SK-N-SH treated with all-trans-retinoic acid at 6 μM for 48 hours (cell line): Measurements from ENCODE around the gene MFAP1.
"Not testable (repeated sequence)": the region's sequence is repeated elsewhere in the genome, so short reads cannot be mapped to it uniquely, and the experiment has no call there.

Experiments
- ATAC-seq: fragments of 200-7000 bp; cut with Tn5 transposase; 3 replicates; pipeline ENCODE4 v1.9.1; 2020; ENCODE audit warnings: mild to moderate bottlenecking, moderate library complexity
- ARNTL ChIP-seq: fragments of 450-650 bp; formaldehyde crosslinking; IDR thresholded peaks from 2 replicates; pipeline ENCODE4 v1.5.0; 2020; ENCODE audit warnings: low read depth, mild to moderate bottlenecking, moderate library complexity, borderline replicate concordance
- BACH2 ChIP-seq: fragments of 250-450 bp; sonication (Bioruptor Pico); IDR thresholded peaks from 2 replicates; pipeline ENCODE4 v1.9.0; 2021; ENCODE audit warnings: mild to moderate bottlenecking, borderline replicate concordance
- CSDC2 ChIP-seq: fragments of 250-450 bp; sonication (Bioruptor Pico); IDR thresholded peaks from 2 replicates; pipeline ENCODE4 v1.5.0; 2020; ENCODE audit warnings: mild to moderate bottlenecking, moderate library complexity
- GLIS3 ChIP-seq: fragments of 250-450 bp; sonication (Bioruptor Pico); IDR thresholded peaks from 2 replicates; pipeline ENCODE4 v1.5.0; 2020; ENCODE audit warnings: mild to moderate bottlenecking, moderate library complexity
- ISL1 ChIP-seq: fragments of 250-450 bp; sonication (Bioruptor Pico); IDR thresholded peaks from 2 replicates; pipeline ENCODE4 v2.1.2; 2022; ENCODE audit warnings: mild to moderate bottlenecking, moderate library complexity
- OSR1 ChIP-seq: fragments of 250-450 bp; sonication (Bioruptor Pico); IDR thresholded peaks from 2 replicates; pipeline ENCODE4 v1.8.0; 2022; ENCODE audit warnings: moderate library complexity, mild to moderate bottlenecking, inconsistent platforms
- PPARA ChIP-seq: fragments of 250-450 bp; sonication (Bioruptor Pico); IDR thresholded peaks from 2 replicates; pipeline ENCODE4 v1.5.0; 2020; ENCODE audit warnings: mild to moderate bottlenecking, borderline replicate concordance
- RARB ChIP-seq: fragments of 250-450 bp; sonication (Bioruptor Pico); IDR thresholded peaks from 2 replicates; pipeline ENCODE4 v1.8.0; 2021; ENCODE audit warnings: mild to moderate bottlenecking, moderate library complexity
- SNAI2 ChIP-seq: fragments of 250-450 bp; sonication (Bioruptor Pico); IDR thresholded peaks from 2 replicates; pipeline ENCODE4 v1.5.0; 2020; ENCODE audit warnings: mild to moderate bottlenecking, moderate library complexity
- TCF4 ChIP-seq: fragments of 250-450 bp; sonication (Bioruptor Pico); IDR thresholded peaks from 2 replicates; pipeline ENCODE4 v1.8.0; 2021; ENCODE audit warnings: mild to moderate bottlenecking, moderate library complexity, borderline replicate concordance
- TOX ChIP-seq: fragments of 250-450 bp; sonication (Bioruptor Pico); IDR thresholded peaks from 2 replicates; pipeline ENCODE4 v1.8.0; 2021; ENCODE audit warnings: mild to moderate bottlenecking, moderate library complexity, borderline replicate concordance
- TSHZ2 ChIP-seq: fragments of 250-450 bp; sonication (Bioruptor Pico); IDR thresholded peaks from 2 replicates; pipeline ENCODE4 v1.5.0; 2020; ENCODE audit warnings: mild to moderate bottlenecking, moderate library complexity
- ZC3H10 ChIP-seq: fragments of 250-450 bp; sonication (Bioruptor Pico); IDR thresholded peaks from 2 replicates; pipeline ENCODE4 v1.5.1; 2021; ENCODE audit warnings: mild to moderate bottlenecking, moderate library complexity
- ZNF565 ChIP-seq: fragments of 450-650 bp; formaldehyde crosslinking; conservative IDR thresholded peaks from 2 replicates; pipeline ENCODE4 v1.5.0; 2020; ENCODE audit warnings: low read depth, mild to moderate bottlenecking, moderate library complexity
- ZNF70 ChIP-seq: fragments of 450-650 bp; formaldehyde crosslinking; IDR thresholded peaks from 2 replicates; pipeline ENCODE4 v1.5.0; 2020; ENCODE audit warnings: mild to moderate bottlenecking, moderate library complexity
- ZNF8 ChIP-seq: fragments of 450-650 bp; formaldehyde crosslinking; IDR thresholded peaks from 2 replicates; pipeline ENCODE4 v1.5.0; 2020; ENCODE audit warnings: mild to moderate bottlenecking, moderate library complexity
- TF ChIP-seq, protein P1 (sequence below): fragments of 250-450 bp; sonication (Bioruptor Pico); IDR thresholded peaks from 2 replicates; pipeline ENCODE4 v1.8.0; 2021; ENCODE audit warnings: low read depth, mild to moderate bottlenecking, moderate library complexity, borderline replicate concordance

MFAP1 gene

GRCh38 chr15:43868406-43868805, 43.9 kb upstream of the MFAP1 start:
- ATAC-seq: no peak
- TF ChIP-seq BACH2: no peak
- TF ChIP-seq ZNF565 (CRISPR knock-in tag): no peak
- no peak for TF ChIP-seq ARNTL
- no peak for TF ChIP-seq TOX (CRISPR knock-in tag)
- TF ChIP-seq GLIS3 (CRISPR knock-in tag): no peak
- TF ChIP-seq ZNF8 (CRISPR knock-in tag): no peak
- TF ChIP-seq SNAI2: no peak
- TF ChIP-seq PPARA (CRISPR knock-in tag): no peak
- TF ChIP-seq TCF4: no peak
- no peak for TF ChIP-seq ISL1 (CRISPR knock-in tag)
- no peak for TF ChIP-seq OSR1 (CRISPR knock-in tag)

DNA sequence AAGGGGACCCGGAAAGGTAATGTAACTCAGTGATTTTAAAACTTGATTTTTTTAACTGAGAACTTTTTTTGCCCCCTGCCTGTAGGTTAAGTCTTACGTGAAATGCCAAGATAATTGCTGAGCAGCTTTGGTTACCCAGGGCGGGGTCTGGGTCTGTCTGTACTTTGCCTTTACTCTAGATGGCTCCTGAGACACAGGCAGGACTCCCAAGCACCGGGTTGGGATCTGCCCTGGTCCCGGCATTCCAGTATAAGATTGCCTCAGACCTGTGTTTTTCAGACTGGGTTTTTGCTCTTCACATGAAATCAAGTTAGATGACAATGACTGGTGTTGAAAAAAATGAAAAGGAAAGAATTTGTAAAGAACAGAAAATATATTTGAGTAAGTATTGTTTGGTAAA, 42.6 kb upstream of the MFAP1 start:
- ATAC-seq: no peak
- TF ChIP-seq BACH2 (no peak), RARB (CRISPR knock-in tag) (no peak), CSDC2 (CRISPR knock-in tag) (no peak), ZNF70 (CRISPR knock-in tag) (no peak), TSHZ2 (CRISPR knock-in tag) (no peak)
- TF ChIP-seq, protein P1, sequence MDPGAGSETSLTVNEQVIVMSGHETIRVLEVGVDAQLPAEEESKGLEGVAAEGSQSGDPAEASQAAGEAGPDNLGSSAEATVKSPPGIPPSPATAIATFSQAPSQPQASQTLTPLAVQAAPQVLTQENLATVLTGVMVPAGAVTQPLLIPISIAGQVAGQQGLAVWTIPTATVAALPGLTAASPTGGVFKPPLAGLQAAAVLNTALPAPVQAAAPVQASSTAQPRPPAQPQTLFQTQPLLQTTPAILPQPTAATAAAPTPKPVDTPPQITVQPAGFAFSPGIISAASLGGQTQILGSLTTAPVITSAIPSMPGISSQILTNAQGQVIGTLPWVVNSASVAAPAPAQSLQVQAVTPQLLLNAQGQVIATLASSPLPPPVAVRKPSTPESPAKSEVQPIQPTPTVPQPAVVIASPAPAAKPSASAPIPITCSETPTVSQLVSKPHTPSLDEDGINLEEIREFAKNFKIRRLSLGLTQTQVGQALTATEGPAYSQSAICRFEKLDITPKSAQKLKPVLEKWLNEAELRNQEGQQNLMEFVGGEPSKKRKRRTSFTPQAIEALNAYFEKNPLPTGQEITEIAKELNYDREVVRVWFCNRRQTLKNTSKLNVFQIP (CRISPR knock-in tag): no peak

DNA sequence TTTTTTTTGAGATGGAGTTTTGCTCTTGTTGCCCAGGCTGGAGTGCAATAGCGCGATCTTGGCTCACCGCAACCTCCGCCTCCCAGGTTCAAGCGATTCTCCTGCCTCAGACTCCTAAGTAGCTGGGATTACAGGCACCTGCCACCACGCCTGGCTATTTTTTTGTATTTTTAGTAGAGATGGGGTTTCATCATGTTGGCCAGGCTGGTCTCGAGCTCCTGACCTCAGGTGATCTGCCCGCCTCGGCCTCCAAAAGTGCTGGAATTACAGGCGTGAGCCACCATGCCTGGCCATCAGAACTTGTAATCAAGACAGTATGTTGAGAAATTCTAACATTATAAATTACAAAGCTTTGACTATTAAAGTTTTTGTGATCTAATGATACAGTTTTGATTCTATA, 42.1 kb upstream of the MFAP1 start:
- ATAC-seq: not testable (repeated sequence)

GRCh38 chr15:43859546-43859945, 35.1 kb upstream of the MFAP1 start:
- no peak for ATAC-seq

DNA sequence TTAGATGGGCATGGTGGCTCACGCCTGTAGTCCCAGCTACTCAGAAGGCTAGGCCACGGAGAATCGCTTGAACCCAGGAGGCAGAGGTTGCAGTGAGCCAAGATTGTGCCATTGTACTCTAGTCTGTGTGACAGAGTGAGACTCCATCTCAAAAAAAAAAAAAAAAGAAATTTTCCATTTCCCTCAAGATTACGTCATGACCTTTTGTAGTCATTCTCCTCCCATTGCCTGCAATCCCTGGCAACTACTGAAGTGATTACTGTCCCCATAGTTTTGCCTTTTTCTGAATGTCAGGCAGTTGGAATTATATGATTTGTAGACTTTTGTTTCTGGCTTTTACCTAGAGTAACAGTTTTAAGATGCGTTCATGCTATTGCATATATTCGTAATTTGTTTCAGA, 30.3 kb upstream of the MFAP1 start:
- ATAC-seq: no peak
- TF ChIP-seq ISL1 (CRISPR knock-in tag) (no peak), TSHZ2 (CRISPR knock-in tag) (no peak), BACH2 (no peak), ZC3H10 (no peak)

More at GRCh38 chr15:43859546-43859945, 35.1 kb upstream of the MFAP1 start:
- TF ChIP-seq TOX (CRISPR knock-in tag) (no peak), RARB (CRISPR knock-in tag) (no peak)

GRCh38 chr15:43852607-43853006, 28.1 kb upstream of the MFAP1 start:
- TF ChIP-seq ZNF8 (CRISPR knock-in tag) (no peak), ARNTL (no peak), TCF4 (no peak)
- TF ChIP-seq, all 23 proteins: peak for 0
- ATAC-seq: no peak

DNA sequence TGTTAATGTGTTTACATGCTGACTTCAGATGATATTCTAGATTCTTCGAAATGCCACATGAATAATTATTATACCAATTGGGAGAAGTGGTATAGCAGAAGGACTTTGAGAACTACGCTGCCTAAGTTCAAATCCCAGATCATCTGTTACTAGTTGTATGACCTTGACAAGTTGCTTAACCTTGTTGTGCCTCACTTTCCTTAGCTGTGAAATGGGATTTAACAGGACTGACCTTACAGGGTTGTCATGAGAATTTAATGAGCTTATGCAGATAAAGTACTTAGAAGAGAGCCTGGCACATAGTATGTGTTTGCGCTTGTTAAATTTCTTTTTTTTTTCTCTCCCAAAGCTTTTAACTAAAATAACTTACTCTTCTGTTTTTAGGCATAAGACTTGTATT, 26.8 kb upstream of the MFAP1 start:
- no peak for ATAC-seq
- TF ChIP-seq OSR1 (CRISPR knock-in tag) (no peak), ZNF565 (CRISPR knock-in tag) (no peak)
